Caco-2 (cell line): ENCODE data around the gene CTRB2. TPM values are rescaled to one million over a fixed set of nuclear protein-coding genes. Genes with fewer than 3 reads are reported as not detected.
"Not testable (repeated sequence)": the region's sequence is repeated elsewhere in the genome, so short reads cannot be mapped to it uniquely, and the experiment has no call there.

ENCODE experiments used
- BruUV-seq: library from RNA; stranded (reverse); fragments of 400-500 nt; replicated peaks from 2 replicates; lab custom pipeline; 2021; lab: Mats Ljungman, UMichigan
- CTCF ChIA-PET: fragments of 300-600 bp; sonication (Branson Sonifier 250); formaldehyde crosslinking; loops from one replicate; lab custom pipeline; 2022; ENCODE audit warnings: antibody characterized with exemption; lab: Charles Lee
- POLR2A ChIA-PET: fragments of 300-600 bp; sonication (Branson Sonifier 250); formaldehyde crosslinking; loops from one replicate; lab custom pipeline; 2022; ENCODE audit warnings: antibody characterized with exemption; lab: Charles Lee
- DNase-seq, 2 experiments: peaks; one replicate each; pipeline versions ENCODE4 v3.0.0 to v3.0.0-alpha.2; 2020 to 2022
- H3K27me3 ChIP-seq: replicated peaks from 2 replicates; pipeline ENCODE4 v1.6.0; 2011; ENCODE audit warnings: low read length; ENCODE audit not compliant: control insufficient read depth, insufficient read depth
- H3K36me3 ChIP-seq: 2 replicates; pipeline ENCODE4 v1.5.1; 2011; ENCODE audit warnings: low read length; ENCODE audit not compliant: control insufficient read depth, insufficient read depth
- H3K4me1 ChIP-seq: fragments of 250-450 bp; sonication (Bioruptor Pico); 2 replicates; pipeline ENCODE4 v1.5.1; 2020; ENCODE audit warnings: mild to moderate bottlenecking
- H3K4me3 ChIP-seq: 2 replicates; pipeline ENCODE4 v1.5.1; 2011; ENCODE audit warnings: low read depth, mild to moderate bottlenecking, control low read depth, low read length
- H3K9me3 ChIP-seq: fragments of 250-450 bp; sonication (Bioruptor Pico); 2 replicates; pipeline ENCODE4 v1.5.1; 2020; ENCODE audit warnings: mild to moderate bottlenecking, moderate library complexity
- H3K27ac Mint-ChIP-seq: one replicate; pipeline ENCODE4 v1.8.0; 2022; ENCODE audit warnings: mixed read lengths; ENCODE audit not compliant: unreplicated experiment
- H3K27me3 Mint-ChIP-seq: one replicate; pipeline ENCODE4 v1.8.0; 2022; ENCODE audit warnings: mixed read lengths; ENCODE audit not compliant: insufficient read depth, unreplicated experiment
- H3K36me3 Mint-ChIP-seq: one replicate; pipeline ENCODE4 v1.8.0; 2022; ENCODE audit warnings: mild to moderate bottlenecking, mixed read lengths; ENCODE audit not compliant: insufficient read depth, unreplicated experiment
- H3K4me1 Mint-ChIP-seq: one replicate; pipeline ENCODE4 v1.8.0; 2022; ENCODE audit warnings: low read depth, mixed read lengths; ENCODE audit not compliant: unreplicated experiment
- H3K4me3 Mint-ChIP-seq: one replicate; pipeline ENCODE4 v1.8.0; 2022; ENCODE audit warnings: mild to moderate bottlenecking, moderate library complexity, mixed read lengths; ENCODE audit not compliant: unreplicated experiment
- H3K9me3 Mint-ChIP-seq: one replicate; pipeline ENCODE4 v1.8.0; 2022; ENCODE audit warnings: mixed read lengths; ENCODE audit not compliant: unreplicated experiment
- CTCF ChIP-seq, 2 experiments: fragments of 200-600 bp in 1 of 2; IDR thresholded peaks; 1 replicate in 1 of 2; 2 replicates in 1 of 2; pipeline versions ENCODE4 v1.5.1 to v1.8.0; 2011 to 2022; ENCODE audit warnings: antibody characterized with exemption in 1 of 2, control low read depth in 1 of 2, inconsistent platforms in 1 of 2, low read depth in 1 of 2, low read length in 1 of 2, mild to moderate bottlenecking in 1 of 2, moderate library complexity in 1 of 2; ENCODE audit not compliant: insufficient read depth in 1 of 2, severe bottlenecking in 1 of 2, unreplicated experiment in 1 of 2
- intact Hi-C: fragments of 100-400 bp; cut with micrococcal nuclease; formaldehyde crosslinking; loops from one replicate; pipeline ENCODE4 v1.10.0; 2022; ENCODE audit not compliant: unreplicated experiment
- total RNA-seq: library from RNA; stranded (reverse); gene quantifications from 2 replicates; pipeline ENCODE4 v1.2.3, GENCODE V29; 2022

The CTRB2 gene
- total RNA-seq, 1 experiment from 2014 or later, result not detected

GRCh38 chr16:75217389-75217851 is 10.5 kb upstream of the CTRB2 start:
- no peak overlapping the region for H3K4me3 ChIP-seq
- Mint-ChIP-seq H3K9me3 (no peaks in the 10 kb centered on the region), H3K36me3 (no peaks in the 10 kb centered on the region), H3K27me3 (no peaks in the 10 kb centered on the region), H3K4me3 (no peak overlapping the region), H3K4me1 (no peaks in the 10 kb centered on the region), H3K27ac (no peak overlapping the region)
- TF ChIP-seq CTCF (IDR thresholded peaks at IDR 0.05; ENCODE audit: insufficient read depth in 1 of 2, low read depth in 1 of 2, low read length in 1 of 2, severe bottlenecking in 1 of 2, unreplicated experiment in 1 of 2), result no peak
- intact Hi-C loops, result loop anchor here (1.0 kb wide), 1 partner anchor 18 kb away; no protein-coding TSS in a partner anchor
- ChIA-PET CTCF (interaction anchor here (1.1 kb wide), 1 partner anchor 18 kb away, joined by 3 read pairs; no protein-coding TSS in a partner anchor), POLR2A (no interaction called here)
- H3K9me3 ChIP-seq, result no peaks in the 10 kb centered on the region
- H3K4me1 ChIP-seq, result 0 out of 2 replicates have a peak, but pooled peaks cover 4% of the 10 kb centered on the region
- BruUV-seq, result no TSS peak
- DNase-seq, result no peak
- H3K36me3 ChIP-seq, result no peaks in the 10 kb centered on the region
- H3K27me3 ChIP-seq, result no peaks in the 10 kb centered on the region

- no peaks in the 10 kb centered on the region for H3K27me3 ChIP-seq
- Mint-ChIP-seq H3K4me1 (no peaks in the 10 kb centered on the region), H3K36me3 (no peaks in the 10 kb centered on the region), H3K27ac (no peak overlapping the region), H3K27me3 (no peaks in the 10 kb centered on the region), H3K9me3 (no peaks in the 10 kb centered on the region), H3K4me3 (no peak overlapping the region)
- ChIA-PET POLR2A (no interaction called here), CTCF (interaction anchor here (1.6 to 1.8 kb wide), 2 partner anchors 17 to 169 kb away, joined by 4 to 7 read pairs; no protein-coding TSS in a partner anchor)
- no peak overlapping the region for H3K4me3 ChIP-seq
- no peak for DNase-seq
- H3K36me3 ChIP-seq, result no peaks in the 10 kb centered on the region
- H3K9me3 ChIP-seq, result no peaks in the 10 kb centered on the region
- no peak for TF ChIP-seq CTCF (IDR thresholded peaks at IDR 0.05; ENCODE audit: insufficient read depth in 1 of 2, low read depth in 1 of 2, low read length in 1 of 2, severe bottlenecking in 1 of 2, unreplicated experiment in 1 of 2)
- 0 out of 2 replicates have a peak, but pooled peaks cover 4% of the 10 kb centered on the region for H3K4me1 ChIP-seq
- BruUV-seq, result no TSS peak
- intact Hi-C loops, result no loop called here
Measured at GRCh38 chr16:75216576-75216975, 9.6 kb upstream of the CTRB2 start.

GRCh38 chr16:75216127-75216526 is 9.2 kb upstream of the CTRB2 start:
- H3K27me3 ChIP-seq, result no peaks in the 10 kb centered on the region
- no peak overlapping the region for H3K4me3 Mint-ChIP-seq
- H3K9me3 Mint-ChIP-seq, result no peaks in the 10 kb centered on the region
- CTCF ChIA-PET, result interaction anchor here (0.6 to 1.8 kb wide), 3 partner anchors 17 to 239 kb away, joined by 3 to 7 read pairs (median 4); no protein-coding TSS in a partner anchor
- H3K36me3 ChIP-seq, result no peaks in the 10 kb centered on the region
- no TSS peak for BruUV-seq
- H3K27ac Mint-ChIP-seq, result no peak overlapping the region
- no peaks in the 10 kb centered on the region for H3K9me3 ChIP-seq
- H3K27me3 Mint-ChIP-seq, result no peaks in the 10 kb centered on the region
- no peak for TF ChIP-seq CTCF (IDR thresholded peaks at IDR 0.05; ENCODE audit: insufficient read depth in 1 of 2, low read depth in 1 of 2, low read length in 1 of 2, severe bottlenecking in 1 of 2, unreplicated experiment in 1 of 2)
- no peak for DNase-seq
- intact Hi-C loops, result no loop called here
- no peaks in the 10 kb centered on the region for H3K4me1 ChIP-seq
- no peak overlapping the region for H3K4me3 ChIP-seq
- H3K36me3 Mint-ChIP-seq, result no peaks in the 10 kb centered on the region
- POLR2A ChIA-PET, result no interaction called here
- no peaks in the 10 kb centered on the region for H3K4me1 Mint-ChIP-seq

- H3K9me3 ChIP-seq, H3K27ac Mint-ChIP-seq, DNase-seq, H3K4me3 ChIP-seq, H3K36me3 ChIP-seq, BruUV-seq, H3K9me3 Mint-ChIP-seq, H3K4me3 Mint-ChIP-seq, H3K27me3 ChIP-seq, POLR2A ChIA-PET, H3K4me1 Mint-ChIP-seq, intact Hi-C loops, H3K4me1 ChIP-seq, H3K27me3 Mint-ChIP-seq, CTCF ChIA-PET, H3K36me3 Mint-ChIP-seq: not testable (repeated sequence)
Measured at GRCh38 chr16:75211286-75211685, 4.3 kb upstream of the CTRB2 start.
